Astrocyte of the cerebellum (primary cell): ENCODE results near the gene ARHGAP42.

ENCODE experiments used
- DNase-seq: peaks from one replicate; pipeline ENCODE4 v3.0.0-alpha.2; 2011; ENCODE audit warnings: low read depth
- H3K4me3 ChIP-seq: 2 replicates; pipeline ENCODE4 v1.5.1; 2011; ENCODE audit warnings: mild to moderate bottlenecking, low read depth, low read length, moderate library complexity
- CTCF ChIP-seq: IDR thresholded peaks from 2 replicates; pipeline ENCODE4 v1.5.1; 2012; ENCODE audit warnings: low read length, low read depth, moderate library complexity, mild to moderate bottlenecking; ENCODE audit errors: missing control alignments
- in situ Hi-C: cut with HindIII; loops from 2 replicates; pipeline ENCODE4 v1.10.0; 2017; ENCODE audit warnings: low sequenced_read_pairs

ARHGAP42 gene

GRCh38 chr11:100687054-100687629, at the start of gene ARHGAP42:
ARHGAP42 (plus strand) TSS chr11:100687288; CDS start chr11:100687679, 391 bp downstream.
- no peak for TF ChIP-seq CTCF
- H3K4me3 ChIP-seq: peak within 1 kb of the TSS; percentile 68
- DNase-seq: no peak
- in situ Hi-C loops: loop anchor here (25.0 kb wide), 2 partner anchors 150 to 250 kb away; no protein-coding TSS in a partner anchor

- H3K4me3 ChIP-seq: no peak overlapping the region
- in situ Hi-C loops: no loop called here
- no peak for DNase-seq
- TF ChIP-seq CTCF: no peak
Observed at GRCh38 chr11:100637706-100638105, 49.4 kb upstream of the ARHGAP42 start.

- no peak for DNase-seq
- in situ Hi-C loops: no loop called here
- no peak for TF ChIP-seq CTCF
- no peak overlapping the region for H3K4me3 ChIP-seq
Observed at GRCh38 chr11:100638648-100639047, 48.4 kb upstream of the ARHGAP42 start.

- peak; percentile 26 for DNase-seq
- H3K4me3 ChIP-seq: no peak overlapping the region
- in situ Hi-C loops: no loop called here
- no peak for TF ChIP-seq CTCF
Observed at GRCh38 chr11:100639140-100639539, 47.9 kb upstream of the ARHGAP42 start.

- no peak for DNase-seq
- no peak overlapping the region for H3K4me3 ChIP-seq
- in situ Hi-C loops: no loop called here
- TF ChIP-seq CTCF: no peak
Observed at GRCh38 chr11:100640071-100640470, 47.0 kb upstream of the ARHGAP42 start.

- no peak overlapping the region for H3K4me3 ChIP-seq
- in situ Hi-C loops: no loop called here
- TF ChIP-seq CTCF: no peak
- no peak for DNase-seq
Observed at GRCh38 chr11:100640646-100641045, 46.4 kb upstream of the ARHGAP42 start.
